K562 (cell line): ENCODE measurements around the gene MTA2. TPM values are rescaled to one million over a fixed set of nuclear protein-coding genes. Genes with fewer than 3 reads are reported as not detected.

Experiments used
- AFF1 ChIP-seq, 2 experiments: fragments of 450-650 bp; IDR thresholded peaks; 2 replicates each; pipeline ENCODE4 v1.6.1; 2018; ENCODE audit warnings: mild to moderate bottlenecking in 2 of 2, low read depth in 1 of 2; ENCODE audit not compliant: partially characterized antibody in 2 of 2
- ARNT ChIP-seq, 2 experiments: fragments of 450-650 bp; IDR thresholded peaks; 2 replicates each; pipeline ENCODE4 v1.6.1; 2016; ENCODE audit warnings: mild to moderate bottlenecking in 1 of 2
- CBX3 ChIP-seq, 2 experiments: IDR thresholded peaks; 1 replicate in 1 of 2; 2 replicates in 1 of 2; pipeline ENCODE4 v1.6.1; 2012; ENCODE audit warnings: inconsistent platforms in 2 of 2, low read length in 2 of 2, borderline replicate concordance in 1 of 2, control low read depth in 1 of 2
- E2F6 ChIP-seq, 2 experiments: IDR thresholded peaks; 2 replicates each; pipeline ENCODE4 v1.6.1; 2011; ENCODE audit warnings: borderline replicate concordance in 1 of 2, control low read depth in 1 of 2, low read depth in 1 of 2, low read length in 1 of 2, mild to moderate bottlenecking in 1 of 2, mixed read lengths in 1 of 2, moderate library complexity in 1 of 2; ENCODE audit not compliant: insufficient read depth in 1 of 2, insufficient read length in 1 of 2, poor library complexity in 1 of 2, severe bottlenecking in 1 of 2; ENCODE audit errors: extremely low read depth in 1 of 2
- ELF4 ChIP-seq: fragments of 450-650 bp; formaldehyde crosslinking; IDR thresholded peaks from 2 replicates; pipeline ENCODE4 v1.4.0; 2022; ENCODE audit warnings: missing genetic modification characterization
- ETV1 ChIP-seq: fragments of 450-650 bp; conservative IDR thresholded peaks from 2 replicates; pipeline ENCODE4 v1.6.1; 2016; ENCODE audit warnings: missing genetic modification characterization, control low read depth, low read depth, missing compliant biosample characterization
- EWSR1 ChIP-seq: fragments of 450-650 bp; IDR thresholded peaks from 2 replicates; pipeline ENCODE4 v1.6.1; 2018; ENCODE audit warnings: borderline replicate concordance, mild to moderate bottlenecking, low read depth, moderate library complexity; ENCODE audit not compliant: partially characterized antibody
- HNRNPH1 ChIP-seq: fragments of 200-400 bp; formaldehyde crosslinking; optimal IDR thresholded peaks from 2 replicates; pipeline ENCODE3; 2017; ENCODE audit warnings: low read depth, mild to moderate bottlenecking, low read length, moderate library complexity
- HOXB6 ChIP-seq: fragments of 250-450 bp; sonication (Bioruptor Pico); IDR thresholded peaks from 2 replicates; pipeline ENCODE4 v1.5.1; 2022; ENCODE audit warnings: mild to moderate bottlenecking, borderline replicate concordance
- KAT7 ChIP-seq: sonication (generic); formaldehyde crosslinking; IDR thresholded peaks from 2 replicates; pipeline ENCODE4 v1.8.0; 2022; ENCODE audit warnings: missing genetic modification reagents, mild to moderate bottlenecking, borderline replicate concordance
- LARP7 ChIP-seq: fragments of 450-650 bp; IDR thresholded peaks from 2 replicates; pipeline ENCODE4 v1.6.1; 2016
- NBN ChIP-seq: fragments of 450-650 bp; IDR thresholded peaks from 2 replicates; pipeline ENCODE4 v1.6.1; 2016; ENCODE audit warnings: low read depth, mild to moderate bottlenecking
- POLR2G ChIP-seq: fragments of 200-400 bp; formaldehyde crosslinking; IDR thresholded peaks from 2 replicates; pipeline ENCODE4 v1.6.1; 2017; ENCODE audit warnings: low read depth, mild to moderate bottlenecking, antibody characterized with exemption, low read length, moderate library complexity
- STAT6 ChIP-seq: sonication (generic); formaldehyde crosslinking; IDR thresholded peaks from 2 replicates; pipeline ENCODE4 v1.8.1; 2023; ENCODE audit warnings: mild to moderate bottlenecking, missing genetic modification reagents
- XRCC4 ChIP-seq: IDR thresholded peaks from one replicate; pipeline ENCODE4 v1.6.1; 2011; ENCODE audit not compliant: insufficient read depth, insufficient read length; ENCODE audit errors: extremely low read depth
- XRCC5 ChIP-seq: fragments of 200-400 bp; formaldehyde crosslinking; IDR thresholded peaks from 2 replicates; pipeline ENCODE4 v1.6.1; 2017; ENCODE audit warnings: low read depth, mild to moderate bottlenecking, low read length
- ZBED1 ChIP-seq: IDR thresholded peaks from 2 replicates; pipeline ENCODE4 v1.6.1; 2014
- ZNF197 ChIP-seq: fragments of 200-800 bp; sonication (Bioruptor generic); IDR thresholded peaks from 2 replicates; pipeline ENCODE4 v1.6.1; 2016; ENCODE audit warnings: low read depth, missing genetic modification characterization, missing compliant biosample characterization
- ZNF717 ChIP-seq: fragments of 250-450 bp; sonication (Bioruptor Pico); IDR thresholded peaks from 2 replicates; pipeline ENCODE4 v1.5.0; 2021
- polyA plus RNA-seq, 8 experiments: library from polyadenylated mRNA; depleted of rRNA in 4 of 8; stranded (reverse) in 5 of 8; unstranded in 3 of 8; fragments of >200 nt; fragmentation: Nextera tagmentation in 2 of 8; fragmentation: Illumina TruSeq in 1 of 8; extraction: Ambion mirVana in 2 of 8; extraction: Trizol in 1 of 8; gene quantifications; 2 replicates each; pipeline versions ENCODE4 v1.2.1 to v1.2.3, GENCODE V29; 2011 to 2014; ENCODE audit warnings: inconsistent platforms in 1 of 8, missing spikeins in 1 of 8
- total RNA-seq, 7 experiments: library from RNA; depleted of rRNA in 6 of 7; stranded (reverse); fragments of >200 nt in 6 of 7; fragmentation: Illumina TruSeq in 2 of 7; extraction: Trizol in 2 of 7; gene quantifications; 2 replicates each; pipeline versions ENCODE4 v1.2.1 to v1.2.3, GENCODE V29; 2011 to 2021; ENCODE audit warnings: low replicate concordance in 1 of 7

Gene MTA2
- total and polyA plus RNA-seq, 9 of the 15 experiments (the other 6 are each of a cell fraction or from before 2014, with no cell fraction given), result 6.2 to 220 (median 172) TPM

- no peak for TF ChIP-seq ZNF197
- TF ChIP-seq ZBED1, result no peak; the same call in 1 of the 2 replicates
- peak; percentile 9; the same call in 1 of the 2 replicates for TF ChIP-seq XRCC5
- no peak for TF ChIP-seq HNRNPH1
- no peak for TF ChIP-seq ZNF717 (CRISPR knock-in tag)
- TF ChIP-seq LARP7, result no peak
- TF ChIP-seq E2F6 (IDR thresholded peaks at IDR 0.05; ENCODE audit: borderline replicate concordance in 1 of 2, extremely low read depth in 1 of 2, insufficient read depth in 1 of 2, insufficient read length in 1 of 2, low read depth in 1 of 2, low read length in 1 of 2, poor library complexity in 1 of 2, severe bottlenecking in 1 of 2), result peak; percentile 89 to 90
- TF ChIP-seq HOXB6, result no peak
- peak; percentile 65; the same call in 1 of the 2 replicates for TF ChIP-seq ELF4 (CRISPR knock-in tag)
- TF ChIP-seq XRCC4, result no peak
- TF ChIP-seq NBN, result peak; percentile 44; the same call in 1 of the 2 replicates
- TF ChIP-seq KAT7 (CRISPR knock-in tag), result 0 out of 2 replicates have a peak, but pooled peaks have one; percentile 65
- 0 out of 4 replicates have a peak, but pooled peaks of 1 of the 2 experiments have one; percentile 22 for TF ChIP-seq ARNT (IDR thresholded peaks at IDR 0.05)
- no peak for TF ChIP-seq EWSR1
- TF ChIP-seq CBX3 (IDR thresholded peaks at IDR 0.05; ENCODE audit: borderline replicate concordance in 1 of 2, low read length in 2 of 2), result 0 out of 3 replicates have a peak, but pooled peaks of 1 of the 2 experiments have one; percentile 11
- TF ChIP-seq ETV1 (tag), result no peak
- TF ChIP-seq AFF1 (IDR thresholded peaks at IDR 0.05; ENCODE audit: low read depth in 1 of 2, partially characterized antibody in 2 of 2), result peak in 1 of 2 experiments; percentile 26
- TF ChIP-seq POLR2G, result no peak; the same call in 1 of the 2 replicates
- no peak for TF ChIP-seq STAT6 (CRISPR knock-in tag)
These were observed 741 bp upstream of the MTA2 start (continued) for GRCh38 chr11:62602141-62603071.
